GM11168 (cell line): ENCODE results near the gene SCEL.

ENCODE experiments used
- in situ Hi-C: fragments of 300-500 bp; cut with MboI; formaldehyde crosslinking; loops from one replicate; pipeline ENCODE4 v1.12.0; 2022; ENCODE audit warnings: low sequenced_read_pairs; ENCODE audit not compliant: unreplicated experiment

The SCEL gene

GRCh38 chr13:77548594-77548993, 13.1 kb downstream of the SCEL start:
- in situ Hi-C loops = no loop called here

- in situ Hi-C loops = no loop called here
These were observed 18.6 kb downstream of the SCEL start for GRCh38 chr13:77554069-77554468.

GRCh38 chr13:77555246-77555645, 19.7 kb downstream of the SCEL start:
- in situ Hi-C loops = no loop called here

GRCh38 chr13:77558016-77558415, 22.5 kb downstream of the SCEL start:
- in situ Hi-C loops = no loop called here

GRCh38 chr13:77563111-77563510, 27.6 kb downstream of the SCEL start:
- in situ Hi-C loops = no loop called here

GRCh38 chr13:77565635-77566034, 30.1 kb downstream of the SCEL start:
- in situ Hi-C loops = loop anchor here (5.0 kb wide), 1 partner anchor 68 kb away; no protein-coding TSS in a partner anchor

- in situ Hi-C loops = no loop called here
These were observed 36.5 kb downstream of the SCEL start for GRCh38 chr13:77571956-77572355.

GRCh38 chr13:77574096-77574495, 38.6 kb downstream of the SCEL start:
- in situ Hi-C loops = no loop called here

GRCh38 chr13:77579959-77580358, 44.5 kb downstream of the SCEL start:
- in situ Hi-C loops = loop anchor here (25.0 kb wide), 1 partner anchor 532 kb away; no protein-coding TSS in a partner anchor

GRCh38 chr13:77580748-77581147, 45.2 kb downstream of the SCEL start:
- in situ Hi-C loops = loop anchor here (25.0 kb wide), 1 partner anchor 532 kb away; no protein-coding TSS in a partner anchor

- in situ Hi-C loops = loop anchor here (25.0 kb wide), 1 partner anchor 529 kb away; no protein-coding TSS in a partner anchor
These were observed 48.1 kb downstream of the SCEL start for GRCh38 chr13:77583581-77583980.

GRCh38 chr13:77584106-77584505, 48.6 kb downstream of the SCEL start:
- in situ Hi-C loops = loop anchor here (25.0 kb wide), 1 partner anchor 528 kb away; no protein-coding TSS in a partner anchor

- in situ Hi-C loops = loop anchor here (25.0 kb wide), 1 partner anchor 517 kb away; no protein-coding TSS in a partner anchor
These were observed 59.8 kb downstream of the SCEL start for GRCh38 chr13:77595166-77595810.

- in situ Hi-C loops = loop anchor here (25.0 kb wide), 1 partner anchor 516 kb away; no protein-coding TSS in a partner anchor
These were observed 61.3 kb downstream of the SCEL start for GRCh38 chr13:77596777-77597176.

GRCh38 chr13:77599351-77599750, 63.8 kb downstream of the SCEL start:
- in situ Hi-C loops = loop anchor here (25.0 kb wide), 1 partner anchor 513 kb away; no protein-coding TSS in a partner anchor

GRCh38 chr13:77600701-77601100, 65.2 kb downstream of the SCEL start:
- in situ Hi-C loops = no loop called here

GRCh38 chr13:77611068-77611467, 75.6 kb downstream of the SCEL start:
- in situ Hi-C loops = no loop called here

- in situ Hi-C loops = no loop called here
These were observed 80.5 kb downstream of the SCEL start for GRCh38 chr13:77616027-77616426.

GRCh38 chr13:77619655-77620054, 84.1 kb downstream of the SCEL start:
- in situ Hi-C loops = no loop called here

GRCh38 chr13:77620138-77620537, 84.6 kb downstream of the SCEL start:
- in situ Hi-C loops = no loop called here

- in situ Hi-C loops = no loop called here
These were observed 88.3 kb downstream of the SCEL start for GRCh38 chr13:77623806-77624205.

- in situ Hi-C loops = no loop called here
These were observed 92.7 kb downstream of the SCEL start for GRCh38 chr13:77628170-77628569.
